DOHH2 (cell line): ENCODE measurements around the gene DCAF11.

Source experiments
- H3F3A ChIP-seq: fragments of 200-600 bp; sonication (generic), shearing (Covaris generic); 2 replicates; pipeline ENCODE4 v1.6.0; 2016; ENCODE audit warnings: antibody characterized with exemption, mild to moderate bottlenecking; ENCODE audit not compliant: control insufficient read depth, insufficient read depth
- H3K27ac ChIP-seq: fragments of 200-600 bp; sonication (generic); 2 replicates; pipeline ENCODE4 v1.5.1; 2014; ENCODE audit warnings: low read depth, mild to moderate bottlenecking, low read length, moderate library complexity
- H3K27me3 ChIP-seq: fragments of 200-600 bp; sonication (generic); 2 replicates; pipeline ENCODE4 v1.6.1; 2014; ENCODE audit warnings: mild to moderate bottlenecking, low read length, mixed read lengths; ENCODE audit not compliant: control insufficient read depth
- H3K36me3 ChIP-seq: fragments of 200-600 bp; sonication (generic); 2 replicates; pipeline ENCODE4 v1.6.1; 2014; ENCODE audit warnings: mild to moderate bottlenecking, low read length, moderate library complexity, mixed read lengths; ENCODE audit not compliant: control insufficient read depth
- H3K4me1 ChIP-seq: fragments of 200-600 bp; sonication (generic); 2 replicates; pipeline ENCODE4 v1.6.1; 2014; ENCODE audit warnings: mild to moderate bottlenecking, low read length, mixed read lengths; ENCODE audit not compliant: control insufficient read depth
- H3K4me2 ChIP-seq: fragments of 200-600 bp; sonication (generic); 2 replicates; pipeline ENCODE4 v1.6.0; 2014; ENCODE audit warnings: mild to moderate bottlenecking, low read length, moderate library complexity
- H3K4me3 ChIP-seq: fragments of 200-600 bp; sonication (generic); 2 replicates; pipeline ENCODE4 v1.5.1; 2014; ENCODE audit warnings: mild to moderate bottlenecking, low read length, mixed read lengths
- H3K79me2 ChIP-seq: fragments of 200-600 bp; sonication (generic); 2 replicates; pipeline ENCODE4 v1.6.1; 2014; ENCODE audit warnings: mild to moderate bottlenecking, low read length, mixed read lengths; ENCODE audit not compliant: control insufficient read depth
- H3K9me2 ChIP-seq: fragments of 200-600 bp; sonication (generic); replicated peaks from 2 replicates; pipeline ENCODE4 v1.6.1; 2014; ENCODE audit warnings: mild to moderate bottlenecking, low read length, mixed read lengths; ENCODE audit not compliant: control insufficient read depth
- H3K9me3 ChIP-seq: fragments of 200-600 bp; sonication (generic); 2 replicates; pipeline ENCODE4 v1.6.1; 2014; ENCODE audit warnings: antibody characterized with exemption, low read length, mixed read lengths; ENCODE audit not compliant: control insufficient read depth, insufficient read depth
- H4K20me1 ChIP-seq: fragments of 200-600 bp; sonication (generic); 2 replicates; pipeline ENCODE4 v1.6.0; 2014; ENCODE audit warnings: low read depth, mild to moderate bottlenecking, antibody characterized with exemption, low read length, moderate library complexity; ENCODE audit not compliant: control insufficient read depth, insufficient read depth
- EZH2phosphoT487 ChIP-seq: fragments of 200-600 bp; sonication (generic); IDR thresholded peaks from 2 replicates; pipeline ENCODE4 v1.6.1; 2017; ENCODE audit warnings: borderline replicate concordance, mild to moderate bottlenecking, antibody characterized with exemption, low read length, moderate library complexity, mixed read lengths
- TF ChIP-seq, protein P1 (sequence below): fragments of 200-600 bp; sonication (generic); IDR thresholded peaks from one replicate; pipeline ENCODE4 v1.5.1; 2014; ENCODE audit warnings: antibody characterized with exemption, mild to moderate bottlenecking, low read depth, low read length; ENCODE audit not compliant: poor library complexity, severe bottlenecking

The DCAF11 gene

DNA sequence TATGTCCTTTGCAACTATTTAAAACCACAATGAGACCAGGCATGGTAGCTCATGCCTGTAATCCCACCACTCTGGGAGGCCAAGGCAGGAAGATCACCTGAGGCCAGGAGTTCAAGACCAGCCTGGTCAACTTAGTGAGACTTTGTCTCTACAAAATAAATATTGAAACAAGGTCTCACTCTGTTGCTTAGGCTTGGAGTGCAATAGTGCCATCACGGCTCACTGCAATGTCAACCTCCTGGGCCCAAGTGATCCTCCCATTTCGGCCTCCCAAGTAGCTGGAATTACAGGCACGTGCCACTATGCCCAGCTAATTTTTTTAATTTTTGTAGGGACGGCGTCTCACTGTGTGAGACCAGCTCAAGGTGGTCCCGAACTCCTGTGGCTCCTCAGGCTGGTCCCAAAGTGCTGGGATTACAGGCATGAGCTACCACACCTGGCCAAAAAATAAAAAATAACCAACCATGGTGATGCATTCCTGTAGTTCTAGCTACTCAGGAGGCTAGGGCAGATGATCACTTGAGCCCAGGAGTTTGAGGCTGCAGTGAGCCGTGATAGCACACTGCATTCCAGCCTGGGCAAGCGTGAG lies 14.9 kb downstream of the DCAF11 start:
- Histone ChIP-seq H3K27me3 (no peaks in the 10 kb centered on the region), H3K9me2 (no peaks in the 10 kb centered on the region), H4K20me1 (no peaks in the 10 kb centered on the region), H3K4me2 (no peak overlapping the region), H3F3A (peaks cover 11% of the 10 kb centered on the region), H3K9me3 (no peaks in the 10 kb centered on the region), H3K27ac (no peak overlapping the region), H3K4me3 (no peak overlapping the region), H3K36me3 (no peaks in the 10 kb centered on the region), H3K79me2 (no peaks in the 10 kb centered on the region), H3K4me1 (peaks cover 15% of the 10 kb centered on the region)
- TF ChIP-seq, protein P1, sequence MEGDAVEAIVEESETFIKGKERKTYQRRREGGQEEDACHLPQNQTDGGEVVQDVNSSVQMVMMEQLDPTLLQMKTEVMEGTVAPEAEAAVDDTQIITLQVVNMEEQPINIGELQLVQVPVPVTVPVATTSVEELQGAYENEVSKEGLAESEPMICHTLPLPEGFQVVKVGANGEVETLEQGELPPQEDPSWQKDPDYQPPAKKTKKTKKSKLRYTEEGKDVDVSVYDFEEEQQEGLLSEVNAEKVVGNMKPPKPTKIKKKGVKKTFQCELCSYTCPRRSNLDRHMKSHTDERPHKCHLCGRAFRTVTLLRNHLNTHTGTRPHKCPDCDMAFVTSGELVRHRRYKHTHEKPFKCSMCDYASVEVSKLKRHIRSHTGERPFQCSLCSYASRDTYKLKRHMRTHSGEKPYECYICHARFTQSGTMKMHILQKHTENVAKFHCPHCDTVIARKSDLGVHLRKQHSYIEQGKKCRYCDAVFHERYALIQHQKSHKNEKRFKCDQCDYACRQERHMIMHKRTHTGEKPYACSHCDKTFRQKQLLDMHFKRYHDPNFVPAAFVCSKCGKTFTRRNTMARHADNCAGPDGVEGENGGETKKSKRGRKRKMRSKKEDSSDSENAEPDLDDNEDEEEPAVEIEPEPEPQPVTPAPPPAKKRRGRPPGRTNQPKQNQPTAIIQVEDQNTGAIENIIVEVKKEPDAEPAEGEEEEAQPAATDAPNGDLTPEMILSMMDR = no peak
- no peak for TF ChIP-seq EZH2phosphoT487

DNA sequence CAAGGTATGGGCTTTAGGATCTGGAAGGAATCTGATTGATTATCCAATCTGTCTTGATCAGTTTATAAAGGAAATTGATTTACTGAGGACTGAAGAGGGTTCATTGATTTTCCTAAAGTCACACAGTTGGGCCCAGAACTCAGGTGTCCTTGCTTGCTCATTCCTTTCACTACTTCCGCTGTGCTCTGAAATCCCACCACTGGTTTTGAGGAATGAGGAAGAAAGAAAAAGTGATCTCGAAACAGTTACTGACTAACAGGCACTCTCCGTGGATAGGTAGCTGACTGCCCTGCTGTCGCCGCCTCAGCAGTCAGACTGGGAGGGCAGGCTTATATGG lies 15.8 kb downstream of the DCAF11 start, which contains the start of gene FITM1:
Gene FITM1 (plus strand): TSS at position 280 of the 337 bp plus-strand sequence. CDS start 905 bp downstream, outside the sequence.
- Histone ChIP-seq H3K4me2 (no peak within 1 kb of the TSS), H3F3A (peaks cover 11% of the 10 kb centered on the region), H3K9me3 (no peaks in the 10 kb centered on the region), H3K9me2 (no peaks in the 10 kb centered on the region), H3K27me3 (no peaks in the 10 kb centered on the region), H3K79me2 (no peaks in the 10 kb centered on the region), H4K20me1 (no peaks in the 10 kb centered on the region), H3K36me3 (no peaks in the 10 kb centered on the region), H3K4me3 (no peak within 1 kb of the TSS), H3K27ac (no peak within 1 kb of the TSS), H3K4me1 (peaks cover 20% of the 10 kb centered on the region)
- TF ChIP-seq EZH2phosphoT487 = no peak
- TF ChIP-seq, protein P1 = no peak

DNA sequence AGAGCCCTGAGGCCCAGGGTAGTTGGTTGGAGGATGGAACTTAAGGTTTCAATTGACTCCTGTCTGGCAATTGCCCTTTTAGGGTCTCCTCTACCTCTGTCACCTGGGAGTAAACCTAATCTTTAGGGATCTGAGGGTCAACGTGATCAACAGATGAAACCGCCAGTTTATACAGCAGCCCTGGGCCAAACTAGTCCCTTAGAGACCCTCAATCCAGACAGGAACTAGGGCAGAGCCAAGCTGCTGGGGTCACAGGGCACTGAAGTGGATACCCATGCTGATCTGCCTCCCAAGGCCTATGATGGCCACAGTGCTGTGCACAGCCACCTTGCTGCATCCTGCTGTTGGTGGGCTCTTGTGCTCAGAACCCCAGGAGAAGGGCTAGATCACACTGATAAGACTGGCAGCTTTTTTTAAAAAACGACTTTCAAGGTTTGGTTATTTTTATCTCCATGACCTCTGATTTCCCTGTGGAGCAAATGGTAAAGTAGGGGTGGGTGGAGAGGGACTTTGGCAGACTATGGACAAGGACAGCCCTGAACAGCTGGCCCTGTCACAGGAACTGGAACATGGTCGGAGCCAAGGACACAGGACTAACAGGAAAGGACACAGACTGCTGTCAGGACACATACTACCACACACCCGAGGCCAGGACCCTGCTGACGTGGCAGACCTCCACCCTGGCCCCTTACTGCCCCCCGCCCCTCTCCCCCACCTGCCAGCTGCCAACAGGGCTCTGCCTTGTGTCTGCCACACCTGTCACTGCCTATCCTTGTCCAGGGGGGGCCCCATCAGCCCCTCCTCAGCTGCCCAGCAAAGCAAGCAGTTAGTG lies 16.4 kb downstream of the DCAF11 start:
- H3F3A ChIP-seq = peaks cover 11% of the 10 kb centered on the region
- H3K4me1 ChIP-seq = peaks cover 24% of the 10 kb centered on the region
- H3K27ac ChIP-seq = no peak overlapping the region
- no peaks in the 10 kb centered on the region for H3K36me3 ChIP-seq
- H3K4me2 ChIP-seq = no peak overlapping the region
- H3K9me3 ChIP-seq = no peaks in the 10 kb centered on the region
- no peaks in the 10 kb centered on the region for H3K79me2 ChIP-seq
- no peaks in the 10 kb centered on the region for H3K27me3 ChIP-seq
- no peak for TF ChIP-seq EZH2phosphoT487
- TF ChIP-seq, protein P1 = no peak
- H3K9me2 ChIP-seq = no peaks in the 10 kb centered on the region
- H3K4me3 ChIP-seq = no peak overlapping the region
- H4K20me1 ChIP-seq = no peaks in the 10 kb centered on the region
